Measurements from ENCODE around the gene SGCG.
"Not testable (repeated sequence)": the region's sequence is repeated elsewhere in the genome, so short reads cannot be mapped to it uniquely, and the experiment has no call there.

SGCG gene

GRCh38 chr13:23212671-23213070, 31.9 kb downstream of the SGCG start:
- no peak for DNase-seq

- DNase-seq: no peak
Measured at GRCh38 chr13:23231241-23231640, 50.5 kb downstream of the SGCG start.

- no peak for DNase-seq
Measured at GRCh38 chr13:23235994-23236393, 55.2 kb downstream of the SGCG start.

GRCh38 chr13:23243066-23243465, 62.3 kb downstream of the SGCG start:
- DNase-seq: no peak

GRCh38 chr13:23248410-23248809, 67.6 kb downstream of the SGCG start:
- DNase-seq: not testable (repeated sequence)

- no peak for DNase-seq
Measured at GRCh38 chr13:23254506-23254905, 73.7 kb downstream of the SGCG start.

- DNase-seq: no peak
Measured at GRCh38 chr13:23267571-23267970, 86.8 kb downstream of the SGCG start.

GRCh38 chr13:23268441-23268840, 87.7 kb downstream of the SGCG start:
- no peak for DNase-seq

GRCh38 chr13:23271331-23271730, 90.6 kb downstream of the SGCG start:
- no peak for DNase-seq

GRCh38 chr13:23273498-23273897, 92.7 kb downstream of the SGCG start:
- no peak for DNase-seq

- no peak for DNase-seq
Measured at GRCh38 chr13:23279321-23279720, 98.5 kb downstream of the SGCG start.

GRCh38 chr13:23288564-23288963, 107.8 kb downstream of the SGCG start:
- no peak for DNase-seq

GRCh38 chr13:23288995-23289394, 108.2 kb downstream of the SGCG start:
- no peak for DNase-seq

GRCh38 chr13:23289917-23290357, 109.2 kb downstream of the SGCG start:
- DNase-seq: no peak

- no peak for DNase-seq
Measured at GRCh38 chr13:23292586-23292985, 111.8 kb downstream of the SGCG start.

- DNase-seq: not testable (repeated sequence)
Measured at GRCh38 chr13:23314837-23315236, 134.1 kb downstream of the SGCG start.

- DNase-seq: no peak
Measured at GRCh38 chr13:23319883-23320224, 139.1 kb downstream of the SGCG start.

GRCh38 chr13:23320926-23321534, 140.3 kb downstream of the SGCG start:
- no peak for DNase-seq

GRCh38 chr13:23321535-23322241, 140.9 kb downstream of the SGCG start:
- DNase-seq: no peak

GRCh38 chr13:23322353-23323336, 141.9 kb downstream of the SGCG start:
- no peak for DNase-seq

- DNase-seq: no peak
Measured at GRCh38 chr13:23323946-23324709, 143.3 kb downstream of the SGCG start.

GRCh38 chr13:23325191-23325590, 144.4 kb downstream of the SGCG start:
- DNase-seq: no peak

- no peak for DNase-seq
Measured at GRCh38 chr13:23330356-23330755, 149.6 kb downstream of the SGCG start.
